ENCODE results near the gene C19orf33.

C19orf33 gene

GRCh38 chr19:38346837-38347236 lies 42.8 kb downstream of the C19orf33 start:
- DNase-seq, result no peak

- DNase-seq, result no peak
These were observed 46.8 kb downstream of the C19orf33 start for GRCh38 chr19:38350883-38351282.

- DNase-seq, result no peak
These were observed 47.9 kb downstream of the C19orf33 start for GRCh38 chr19:38351865-38352395.

DNA sequence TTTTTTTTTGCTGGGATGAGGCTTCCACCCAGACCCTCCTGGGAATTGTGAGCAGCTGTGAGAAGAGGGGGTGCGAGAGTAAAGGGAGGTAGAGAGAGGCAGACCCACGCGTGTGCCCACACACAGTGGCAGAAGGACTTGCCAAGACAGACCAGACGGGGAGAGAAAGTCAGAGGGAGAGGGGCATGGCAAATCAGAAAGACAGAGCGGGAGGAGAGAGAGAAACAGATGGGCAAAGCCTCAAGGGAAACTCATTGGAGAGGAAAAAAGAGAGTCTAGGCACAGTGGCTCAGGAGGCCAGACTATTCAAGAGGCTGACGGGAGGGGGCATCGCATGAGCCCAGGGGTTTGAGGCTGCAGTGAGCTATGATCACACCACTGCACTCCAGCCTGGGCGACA lies 48.6 kb downstream of the C19orf33 start:
- DNase-seq, result no peak
